HS-27A (cell line): ENCODE measurements around the gene GPR157.

Source experiments
- DNase-seq: peaks from one replicate; pipeline ENCODE4 v3.0.0-alpha.2; 2012; ENCODE audit warnings: low read depth, missing footprints

GPR157 gene

DNA sequence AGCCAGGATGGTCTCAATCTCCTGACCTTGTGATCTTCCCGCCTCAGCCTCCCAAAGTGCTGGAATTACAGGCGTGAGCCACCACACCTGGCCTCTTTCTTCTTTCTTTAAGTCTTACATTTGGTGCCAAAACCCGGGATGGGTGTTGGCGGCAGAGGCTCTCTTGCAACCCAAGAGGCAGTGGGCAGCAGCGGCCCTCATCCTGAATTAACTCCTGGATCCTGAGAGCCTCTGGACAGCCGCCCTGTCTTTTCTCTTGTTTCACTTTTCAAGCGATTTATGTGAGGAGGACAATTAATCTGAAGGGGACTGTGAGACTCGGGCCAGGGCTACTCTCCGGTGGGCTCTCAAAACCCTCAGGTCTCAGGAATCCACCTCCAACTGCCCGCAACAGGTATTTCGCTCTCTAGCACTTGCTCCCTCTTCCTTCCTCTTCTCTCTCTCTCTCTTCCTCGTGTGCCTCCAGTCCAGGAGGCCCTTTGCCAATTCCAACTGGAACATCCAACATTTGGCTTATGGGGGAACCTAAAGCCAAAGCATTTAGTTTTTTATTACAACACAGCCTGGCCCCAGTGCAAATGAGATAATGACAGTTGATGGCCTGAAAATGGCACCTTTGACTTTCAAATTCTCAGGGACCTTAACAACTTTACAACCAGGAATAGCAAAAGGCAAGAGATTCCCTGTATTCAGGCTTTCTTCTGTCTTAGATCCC is 41.3 kb downstream of the GPR157 start:
- DNase-seq: no peak

DNA sequence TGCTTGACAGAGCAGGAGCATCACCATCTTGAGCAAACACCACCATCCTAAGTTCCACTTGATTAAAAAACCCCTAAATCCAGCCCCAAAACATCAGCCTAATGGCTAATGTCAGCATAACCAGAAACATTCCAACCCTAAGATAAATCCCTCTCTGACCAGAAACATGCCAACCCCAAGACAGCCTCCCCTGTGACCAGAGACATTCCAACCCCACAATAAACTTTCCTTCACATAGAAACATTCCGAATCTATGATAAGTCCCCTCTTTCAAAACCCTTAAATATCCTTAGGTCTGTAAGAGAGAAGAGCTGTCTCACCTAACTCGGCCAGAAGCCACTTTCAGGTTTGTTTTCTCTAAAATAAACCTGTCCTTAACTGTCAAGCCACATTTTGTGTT is 42.1 kb downstream of the GPR157 start:
- DNase-seq: no peak

DNA sequence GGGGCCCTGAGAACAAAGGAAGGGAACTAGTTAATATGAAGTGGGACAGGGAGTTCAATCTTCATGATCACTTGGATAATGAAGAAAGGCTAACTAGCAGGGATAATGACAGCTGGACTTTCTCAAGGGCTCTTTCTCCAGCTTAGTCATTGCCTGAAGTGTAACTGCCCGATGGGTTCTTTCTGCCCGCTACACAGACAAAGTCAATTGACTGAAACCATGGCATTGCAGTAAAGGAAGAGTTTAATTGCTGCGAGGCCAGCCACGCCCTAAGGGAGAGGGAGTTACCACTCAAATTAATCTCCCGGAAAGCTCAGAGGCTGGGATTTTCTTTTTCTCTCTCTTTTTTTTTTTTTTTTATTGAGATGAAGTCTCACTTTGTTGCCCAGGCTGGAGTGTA is 42.9 kb downstream of the GPR157 start:
- DNase-seq: no peak

DNA sequence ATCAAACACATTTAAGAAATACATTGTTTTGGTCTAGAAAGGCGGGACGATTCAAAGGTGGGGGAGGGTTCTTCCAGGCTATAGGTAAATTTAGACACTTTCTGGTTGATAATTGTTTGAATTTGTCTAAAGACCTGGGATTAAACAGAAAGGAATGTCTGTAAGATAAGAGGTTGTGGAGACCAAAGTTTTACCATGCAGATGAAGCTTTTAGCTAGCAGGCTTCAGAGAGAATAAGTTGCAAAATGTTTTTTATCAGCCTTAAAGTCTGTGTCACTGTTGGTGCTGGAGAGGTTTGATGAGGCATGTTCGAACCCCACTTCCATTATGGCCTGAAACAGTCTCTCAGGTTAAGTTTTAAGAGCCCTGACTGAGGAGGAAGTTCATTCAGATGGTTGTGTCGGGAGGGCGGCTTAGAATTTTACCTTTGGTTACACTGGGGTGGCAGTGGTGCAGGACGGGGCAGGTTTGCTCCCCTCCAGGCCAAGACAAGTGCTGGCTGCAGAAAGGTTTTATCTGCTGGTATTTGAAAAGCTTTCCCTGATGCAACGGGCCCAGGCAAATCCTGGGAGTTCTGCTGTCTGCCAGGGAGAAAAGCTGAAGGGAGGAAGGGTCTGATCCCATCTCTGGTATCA is 43.5 kb downstream of the GPR157 start:
- no peak for DNase-seq

DNA sequence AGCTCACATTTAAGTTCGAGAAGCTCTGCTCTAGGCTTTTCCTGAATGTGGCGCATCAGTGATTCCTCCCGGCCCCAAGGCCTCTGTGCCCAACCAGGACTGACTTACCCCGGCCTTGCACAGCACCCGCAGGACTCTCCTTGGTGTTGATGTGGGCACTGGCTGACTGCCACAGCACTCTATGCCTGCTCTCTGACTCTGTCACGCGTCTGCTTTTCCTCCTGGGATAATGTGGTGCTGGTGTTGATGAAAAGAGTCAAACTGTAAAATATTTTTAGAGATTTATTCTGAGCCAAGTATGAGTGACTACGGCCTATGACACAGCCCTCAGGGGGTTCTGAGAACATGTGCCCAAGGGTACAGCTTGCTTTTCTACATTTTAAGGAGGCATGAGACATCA is 44.0 kb downstream of the GPR157 start:
- DNase-seq: no peak

DNA sequence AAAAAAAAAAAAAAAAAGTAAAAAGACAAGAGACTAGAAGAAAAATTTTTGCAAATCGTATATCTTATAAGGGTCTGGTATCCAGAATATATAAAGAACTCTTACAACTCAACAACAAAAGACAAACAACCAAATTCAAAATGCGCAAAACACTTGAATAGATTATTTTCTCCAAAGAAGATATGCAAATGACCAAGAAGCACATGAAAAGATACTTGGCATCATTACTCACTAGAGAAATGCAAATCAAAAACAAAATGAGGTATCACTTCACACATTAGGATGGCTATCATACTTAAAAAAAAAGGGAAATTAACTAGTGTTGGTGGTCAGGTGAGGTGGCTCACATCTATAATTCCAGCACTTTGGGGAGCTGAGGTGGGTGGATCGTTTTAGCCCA is 47.4 kb downstream of the GPR157 start:
- no peak for DNase-seq

DNA sequence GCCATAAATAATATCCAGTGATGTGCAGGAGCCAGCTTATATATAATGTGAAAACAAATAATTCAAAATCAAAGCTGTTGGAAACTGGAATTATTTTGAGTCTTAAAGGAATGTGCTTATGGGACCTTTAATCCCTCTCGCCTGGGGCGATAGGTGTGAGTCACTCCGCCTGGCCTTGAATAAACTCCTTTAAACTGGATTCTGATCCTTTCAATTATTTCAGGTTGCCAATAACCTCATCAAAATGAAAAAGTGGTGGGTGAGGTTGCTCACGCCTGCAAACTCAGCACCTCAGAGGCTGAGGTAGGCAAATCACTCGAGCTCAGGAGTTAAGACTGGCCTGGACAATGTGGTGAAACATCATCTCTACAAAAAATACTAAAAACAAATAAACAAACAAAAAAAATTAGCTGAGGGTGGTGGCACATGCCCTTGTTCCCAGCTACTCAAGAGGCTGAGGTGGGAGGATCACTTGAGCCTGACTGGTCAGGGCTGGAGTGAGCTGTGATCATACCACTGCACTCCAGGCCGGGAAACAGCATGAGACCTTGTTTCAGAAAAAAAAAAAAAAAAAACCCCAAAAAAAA is 48.1 kb downstream of the GPR157 start:
- DNase-seq: no peak

DNA sequence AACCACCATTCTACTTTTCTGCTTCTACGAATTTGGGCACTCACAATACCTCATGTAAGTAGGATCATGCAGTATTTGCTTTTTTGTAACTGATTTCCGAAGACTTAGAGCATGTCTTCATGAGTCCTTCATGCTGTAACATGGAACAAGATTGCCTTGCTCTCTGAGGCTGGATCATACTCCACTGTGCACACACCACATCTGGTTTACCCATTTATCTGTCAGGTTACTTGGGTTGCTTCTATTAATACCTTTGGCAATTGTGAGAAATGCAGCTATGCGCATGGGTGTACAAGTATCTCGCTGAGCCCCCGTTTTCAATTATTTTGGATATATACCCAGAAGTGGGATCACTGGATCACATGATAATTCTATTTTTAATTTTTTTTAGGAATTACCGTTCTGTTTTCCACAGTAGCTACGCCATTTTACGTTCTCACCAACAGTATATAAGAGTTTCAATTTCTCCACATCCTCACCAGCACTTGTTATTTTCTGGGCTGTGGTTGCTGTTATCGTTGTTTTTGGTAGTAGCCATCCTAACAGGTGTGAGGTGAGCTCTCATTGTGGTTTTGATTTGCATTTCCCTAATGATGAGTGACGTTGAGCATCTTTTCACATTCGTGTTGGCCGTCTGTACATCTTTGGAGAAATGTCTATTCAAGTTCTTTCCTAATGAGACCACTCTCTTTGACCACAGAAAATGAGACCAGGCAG is 48.8 kb downstream of the GPR157 start:
- no peak for DNase-seq

DNA sequence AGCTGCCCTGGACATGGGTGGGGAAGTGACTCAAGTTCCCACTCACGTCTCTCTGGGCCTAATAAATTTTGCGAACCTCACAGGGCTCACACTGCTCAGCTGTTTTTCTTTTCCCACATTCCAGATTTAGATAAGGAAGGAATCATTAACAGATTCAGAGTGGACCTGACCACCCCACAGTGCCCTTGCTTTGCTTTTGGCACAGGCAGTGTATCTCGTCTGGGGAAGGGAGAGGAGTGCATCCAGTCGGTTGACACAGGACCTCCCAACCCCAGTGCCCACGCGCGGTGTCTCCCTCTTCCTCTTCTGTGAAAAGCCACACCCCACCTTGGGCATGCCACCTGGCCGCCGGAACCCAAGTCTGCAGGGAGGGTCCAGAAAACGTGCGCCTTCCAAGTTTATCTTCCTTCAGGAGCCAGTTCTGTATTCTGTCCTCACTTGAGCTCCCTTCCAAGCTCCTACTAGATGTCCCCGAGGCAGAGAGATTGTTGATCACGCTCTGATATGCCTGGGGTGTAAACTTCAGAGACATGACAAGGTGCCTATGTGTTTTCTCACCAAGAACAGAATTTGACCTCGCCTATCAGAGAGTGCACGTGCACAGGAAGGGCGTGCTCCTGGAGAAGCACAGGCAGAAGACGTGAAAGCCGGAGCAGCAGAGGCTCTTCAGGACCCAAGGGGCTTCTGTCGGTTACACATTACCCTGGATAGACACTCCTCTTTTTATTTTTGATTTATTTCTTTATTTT is 50.0 kb downstream of the GPR157 start:
- no peak for DNase-seq

DNA sequence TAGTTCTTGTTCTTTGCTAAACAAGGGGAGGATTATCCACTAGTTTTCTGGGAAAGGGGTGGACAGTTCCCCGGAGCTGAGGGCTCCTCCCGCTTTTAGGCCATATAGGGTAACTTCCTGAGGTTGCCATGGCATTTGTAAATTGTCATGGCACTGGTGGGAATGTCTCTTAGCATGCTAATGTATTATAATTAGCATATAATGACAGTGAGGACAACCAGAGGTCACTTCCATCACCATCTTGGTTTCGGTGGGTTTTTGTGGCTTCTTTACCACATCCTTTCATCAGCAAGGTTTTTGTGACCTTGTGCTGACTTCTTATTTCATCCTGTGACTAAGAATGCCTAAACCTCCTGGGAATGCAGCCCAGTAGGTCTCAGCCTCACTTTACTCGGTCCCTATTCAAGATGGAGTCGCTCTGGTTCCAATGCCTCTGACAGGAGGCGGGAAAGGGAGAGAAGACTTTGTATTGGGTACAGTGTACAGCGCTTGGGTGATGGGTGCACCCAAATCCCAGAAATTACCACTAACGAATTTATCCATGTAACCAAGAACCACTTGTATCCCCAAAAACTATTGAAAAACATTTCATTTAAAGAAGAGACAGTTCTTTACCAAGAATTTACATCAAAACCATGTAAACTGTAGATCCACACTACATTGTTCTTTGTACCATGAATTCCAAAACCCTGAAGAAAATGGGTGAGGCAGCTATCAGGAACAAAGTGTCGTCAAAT is 50.7 kb downstream of the GPR157 start:
- DNase-seq: no peak

DNA sequence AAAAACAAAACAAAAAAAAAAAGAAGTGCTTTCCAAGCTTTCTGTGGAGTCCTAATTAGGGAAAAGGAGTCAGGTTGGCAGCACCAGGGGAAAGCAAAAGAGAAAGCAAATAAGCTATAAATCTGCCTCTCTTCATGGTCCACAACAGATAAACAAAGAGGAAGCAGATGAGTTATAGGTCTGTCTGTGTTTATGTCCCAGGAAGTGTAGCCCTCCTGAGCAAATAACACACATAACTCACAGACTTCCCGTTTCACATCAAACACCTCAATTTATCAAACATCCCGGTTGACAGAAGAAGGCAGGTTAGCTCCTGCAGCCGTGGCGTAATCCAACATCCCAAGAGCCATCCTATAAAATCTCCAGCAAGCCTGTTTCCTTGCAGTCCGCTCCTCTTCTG is 53.9 kb downstream of the GPR157 start:
- DNase-seq: no peak

DNA sequence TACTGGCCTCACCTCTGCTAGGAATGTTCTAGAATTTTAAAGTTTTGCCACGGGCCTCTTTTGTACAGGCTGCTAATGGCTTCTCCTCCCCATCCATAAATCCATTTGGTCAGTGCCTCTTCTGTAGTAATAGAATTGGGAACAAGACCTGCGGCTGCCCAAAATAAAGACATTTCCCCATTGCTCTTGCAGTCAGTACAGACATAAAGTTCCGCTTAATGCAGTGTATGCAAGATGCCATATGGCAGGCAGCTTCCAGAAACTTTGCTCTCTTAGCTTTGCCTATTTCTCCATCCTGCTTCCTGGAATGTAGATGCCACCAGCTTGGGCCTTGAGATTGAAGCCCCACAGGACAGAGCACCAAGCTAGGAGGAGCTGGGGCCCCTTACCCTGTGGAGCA is 55.8 kb downstream of the GPR157 start:
- DNase-seq: no peak

DNA sequence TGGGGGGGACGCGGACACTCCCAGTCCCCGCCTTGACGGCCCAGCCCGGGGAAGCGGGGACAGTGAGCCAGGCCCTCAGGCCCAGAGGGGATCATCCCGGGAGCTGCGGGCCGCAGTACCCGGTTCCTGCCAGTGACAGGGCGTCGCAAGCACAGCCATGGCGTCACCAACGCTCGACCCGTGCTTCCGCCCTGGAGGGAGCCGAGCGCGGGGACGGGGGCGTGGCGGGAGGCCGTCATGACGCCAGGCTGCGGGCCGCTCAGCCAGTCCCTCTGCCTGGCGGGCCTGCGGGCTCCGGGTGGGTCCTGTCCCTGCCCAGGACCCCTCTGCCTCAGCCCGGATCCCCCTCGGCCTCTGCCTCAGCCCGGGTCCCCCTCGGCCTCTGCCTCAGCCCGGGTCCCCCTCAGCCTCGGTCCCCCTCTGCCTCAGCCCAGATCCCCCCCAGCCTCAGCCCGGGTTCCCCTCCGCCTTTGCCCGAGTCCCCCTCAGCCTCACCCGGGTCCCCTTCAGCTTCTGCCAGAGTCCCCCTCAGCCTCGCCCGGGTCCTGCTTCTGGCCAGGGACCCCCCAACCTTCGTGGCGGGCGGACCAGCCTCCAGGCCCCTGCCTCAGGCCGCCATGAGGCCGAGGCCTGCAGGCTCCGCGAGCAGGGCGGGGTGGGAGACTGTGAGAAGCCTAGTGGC is 57.2 kb downstream of the GPR157 start:
- DNase-seq: no peak

DNA sequence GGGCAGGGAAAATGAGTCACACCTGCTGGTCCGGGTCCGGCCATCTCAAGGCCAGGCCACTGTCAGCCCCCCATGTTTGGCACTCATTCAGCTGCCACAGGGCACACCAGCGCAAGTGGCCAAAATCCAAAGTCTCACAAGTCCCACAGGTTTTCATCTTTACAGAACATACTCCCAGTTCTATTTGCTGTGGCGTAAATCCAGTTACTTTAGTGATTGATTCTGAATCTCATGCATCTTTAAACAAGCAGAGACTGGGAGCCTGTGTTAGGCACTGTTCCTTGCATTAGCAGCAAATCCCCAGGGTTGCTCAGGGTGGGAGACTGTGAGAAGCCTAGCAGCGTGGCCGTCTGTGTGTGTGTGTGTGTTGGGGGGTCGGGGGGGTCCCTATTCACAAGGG is 58.4 kb downstream of the GPR157 start:
- no peak for DNase-seq

DNA sequence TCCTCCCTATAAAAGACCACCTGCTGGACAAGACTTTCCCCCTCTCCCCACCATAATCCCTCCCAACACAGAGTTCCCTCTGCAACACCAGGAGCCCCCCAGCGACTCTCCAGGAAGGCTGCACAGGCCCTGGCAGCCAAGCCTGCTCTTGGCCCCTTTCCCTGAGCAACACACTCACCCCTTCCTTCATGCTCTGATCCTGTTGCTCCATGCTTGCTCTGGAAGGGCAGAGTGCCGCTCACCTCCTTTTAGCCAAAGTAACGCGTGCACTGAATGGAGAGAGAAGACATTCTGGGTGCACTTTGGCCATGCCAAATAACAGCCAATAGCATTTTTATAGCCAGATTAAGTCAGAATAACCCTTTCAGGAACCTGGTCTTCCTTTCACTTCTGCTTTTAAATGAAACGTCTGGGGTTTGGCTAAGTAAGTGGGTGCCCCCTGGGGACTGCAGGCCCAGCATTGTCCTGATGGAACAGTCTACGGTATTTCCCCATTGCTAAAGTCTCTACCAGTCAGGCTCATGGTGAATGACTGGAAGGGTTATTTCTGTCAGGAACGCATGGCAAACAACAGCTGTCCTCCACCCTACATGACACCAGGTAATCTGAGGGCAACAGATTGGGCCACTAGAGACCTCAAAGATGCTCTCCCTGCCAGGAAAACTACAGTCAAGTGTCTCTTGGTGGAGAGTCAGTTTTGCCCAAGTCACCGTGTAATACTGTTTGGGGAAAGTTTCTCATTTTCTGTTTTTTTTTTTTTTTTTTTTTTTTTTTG is 59.4 kb downstream of the GPR157 start, which contains the start of gene SLC2A5:
TSS of gene SLC2A5 (minus strand) at position 310 of the 775 bp plus-strand sequence. CDS start at position 211, 99 bp downstream.
- no peak for DNase-seq

DNA sequence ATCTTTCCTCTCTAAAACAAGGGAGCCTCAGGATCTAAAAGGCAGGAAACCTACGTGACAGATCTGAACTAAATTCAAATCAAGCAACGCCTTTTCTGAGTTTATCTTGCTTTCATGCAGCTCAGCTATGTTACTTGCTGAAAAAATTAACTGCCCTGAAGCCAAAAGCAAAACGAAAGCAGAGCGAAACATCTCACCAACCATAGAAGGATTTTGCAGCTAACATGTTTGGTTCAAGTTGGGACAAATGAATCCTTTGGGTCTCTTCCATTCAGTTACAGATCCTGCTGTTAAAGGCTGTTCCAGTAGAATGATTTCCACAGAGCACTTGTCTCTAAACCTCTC is 59.9 kb downstream of the GPR157 start:
- DNase-seq: no peak

DNA sequence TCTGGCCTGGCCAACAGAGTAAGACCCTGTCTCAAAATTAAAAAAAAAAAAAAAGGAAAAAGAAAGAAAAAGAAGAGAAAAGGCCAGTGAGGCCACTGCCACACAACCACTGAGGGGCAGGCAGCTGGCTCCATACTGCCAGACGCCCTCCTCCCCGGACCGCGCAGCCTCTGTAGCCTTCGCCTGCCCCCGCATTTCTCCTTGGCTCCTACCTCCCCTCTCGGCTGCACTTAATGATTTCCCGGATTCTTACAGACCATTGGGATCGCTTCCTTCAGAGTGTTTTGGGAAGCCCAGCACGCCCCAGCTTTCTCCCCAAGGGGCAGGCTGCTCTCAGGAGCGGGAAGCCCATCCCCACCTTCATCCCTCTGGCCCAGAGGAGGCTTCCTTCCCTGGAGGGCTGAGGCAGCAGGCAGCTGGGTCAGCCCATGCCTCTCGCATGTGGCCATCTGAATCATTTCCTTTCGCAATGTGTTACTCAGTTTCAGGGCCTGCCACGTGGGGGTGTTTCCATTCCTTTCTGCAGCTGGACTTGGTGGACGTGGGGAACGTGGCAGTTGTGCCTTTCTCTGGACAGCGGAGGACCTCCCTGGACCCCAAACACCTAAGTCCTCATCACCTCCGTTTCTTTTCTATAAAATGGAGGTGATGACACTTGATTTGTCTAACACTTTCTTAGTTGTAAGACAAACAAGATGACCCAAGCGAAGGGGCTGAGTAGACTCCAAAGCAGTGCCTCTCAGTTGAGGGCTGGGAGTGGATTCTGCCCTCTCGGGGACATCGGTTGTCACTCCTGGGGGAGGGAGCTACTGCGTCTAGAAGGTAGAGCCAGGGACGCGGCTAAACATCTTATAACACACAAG is 61.7 kb downstream of the GPR157 start:
- peak; percentile 82 for DNase-seq

DNA sequence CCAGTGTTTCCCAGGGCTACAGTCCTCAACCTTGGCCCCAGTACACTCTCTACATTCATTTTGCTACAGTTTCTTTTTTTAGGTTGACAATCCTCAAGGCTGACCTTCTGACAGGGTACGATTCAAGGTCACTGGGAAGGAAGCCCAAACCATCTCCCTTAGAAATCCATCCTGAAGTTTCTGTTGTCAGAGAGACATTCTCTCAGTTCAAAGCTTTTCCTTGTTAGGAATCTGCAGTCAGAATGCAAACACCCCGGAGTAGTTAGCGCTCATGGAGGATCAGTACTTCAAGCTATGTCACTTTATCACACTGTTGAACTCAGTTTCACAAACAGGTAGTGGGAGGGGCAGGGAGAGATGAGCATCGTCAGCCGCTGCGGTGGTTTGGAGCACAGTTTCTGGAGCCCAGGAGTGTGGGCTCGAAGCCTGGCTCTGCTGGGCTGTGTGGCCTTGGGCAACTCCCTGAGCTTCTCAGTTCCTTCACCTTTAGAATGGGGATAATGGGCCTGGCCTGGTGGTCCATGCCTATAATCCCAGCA is 63.6 kb downstream of the GPR157 start:
- no peak for DNase-seq

DNA sequence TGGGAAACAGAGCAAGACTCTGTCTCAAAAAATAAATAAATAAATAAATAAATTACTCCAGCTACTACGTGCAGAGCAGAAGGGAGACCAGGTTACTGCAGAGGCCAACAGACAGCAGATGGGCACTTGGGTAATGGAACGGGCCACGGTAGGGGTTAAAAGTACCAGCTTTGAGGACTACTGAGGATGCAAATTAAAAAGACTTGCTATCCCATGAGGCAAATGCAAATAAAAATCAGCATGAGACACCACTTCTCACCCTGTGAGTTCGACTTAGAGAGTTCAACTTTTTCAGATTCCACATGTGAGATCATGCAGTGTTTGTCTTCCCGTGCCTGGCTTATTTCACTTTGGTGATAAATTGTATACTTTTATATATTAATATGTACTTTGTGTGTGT is 66.1 kb downstream of the GPR157 start:
- no peak for DNase-seq
